Right renal cortex interstitium (tissue), 3 donors: ENCODE data around the gene ECM2. TPM values are rescaled to one million over a fixed set of nuclear protein-coding genes. Genes with fewer than 3 reads are reported as not detected.

ENCODE experiments used
- DNase-seq, 3 donors: peaks; one replicate each; pipeline ENCODE4 v3.0.0-alpha.2; 2013; ENCODE audit warnings: low read depth in 3 of 3, low spot score in 2 of 3
- polyA plus RNA-seq, 3 donors: library from polyadenylated mRNA; unstranded; fragments of 120-200 nt; gene quantifications; one replicate each; pipeline ENCODE4 v1.2.1, GENCODE V29; 2013; ENCODE audit not compliant: insufficient read length in 3 of 3

The ECM2 gene
- polyA plus RNA-seq, 3 donors: 14.8 to 21.1 (median 16.1) TPM

DNA sequence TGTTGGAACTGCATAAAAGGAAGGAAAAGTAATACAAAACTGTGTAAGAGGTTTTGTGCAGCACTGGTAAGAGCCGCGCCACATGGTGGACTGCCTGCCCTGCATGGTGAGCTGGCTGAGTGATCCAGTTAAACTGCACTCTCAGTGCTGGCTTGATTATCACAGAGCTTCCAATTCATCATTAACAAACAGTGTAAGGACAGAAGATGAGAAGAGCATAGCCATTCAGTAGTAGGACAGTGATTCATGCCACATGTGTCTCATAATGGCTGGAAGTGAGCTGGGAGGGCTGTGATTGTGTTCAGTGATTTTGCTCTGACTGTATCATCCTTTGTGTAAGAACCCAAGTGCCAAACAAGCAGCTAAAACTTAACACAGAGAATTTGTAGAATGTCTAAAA lies 67.6 kb downstream of the ECM2 start:
- no peak for DNase-seq

DNA sequence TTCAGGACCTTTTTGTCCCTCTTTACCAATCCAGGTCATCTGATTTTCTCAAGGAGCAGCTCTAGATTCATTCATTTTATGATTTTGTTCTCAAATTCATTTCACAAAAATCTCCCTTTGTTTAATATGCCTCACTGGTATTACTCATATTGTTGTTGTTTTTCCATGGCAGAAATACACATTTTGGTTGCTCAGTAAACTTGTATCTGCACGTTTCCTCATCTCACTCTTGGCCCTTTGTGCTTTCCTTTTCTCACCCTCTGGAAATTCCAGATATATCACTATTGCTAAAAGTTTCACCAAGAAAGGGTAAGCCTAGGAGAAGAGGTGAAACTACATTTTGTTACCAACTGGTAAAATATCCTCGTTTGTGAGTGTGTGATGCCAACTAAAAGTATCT lies 68.3 kb downstream of the ECM2 start:
- DNase-seq: no peak

DNA sequence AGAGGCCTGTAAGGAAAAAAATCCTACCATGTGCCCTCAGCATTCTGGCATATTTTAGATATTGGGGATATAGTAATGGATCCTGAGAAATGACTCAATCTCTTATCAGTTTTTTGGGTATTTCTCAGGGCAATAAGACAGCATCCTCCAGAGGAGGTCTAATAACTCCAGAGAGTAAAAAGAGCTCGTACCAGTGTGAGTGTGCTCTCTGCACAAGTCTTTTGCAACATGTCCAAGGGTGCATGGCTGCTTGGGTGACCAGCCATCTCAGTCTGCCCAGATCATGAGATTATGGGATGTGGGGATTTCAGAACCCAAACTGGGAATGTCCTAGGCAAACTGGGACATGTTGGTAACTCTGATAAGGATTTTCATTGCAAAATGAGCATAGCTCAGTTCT lies 68.7 kb downstream of the ECM2 start:
- DNase-seq: no peak

DNA sequence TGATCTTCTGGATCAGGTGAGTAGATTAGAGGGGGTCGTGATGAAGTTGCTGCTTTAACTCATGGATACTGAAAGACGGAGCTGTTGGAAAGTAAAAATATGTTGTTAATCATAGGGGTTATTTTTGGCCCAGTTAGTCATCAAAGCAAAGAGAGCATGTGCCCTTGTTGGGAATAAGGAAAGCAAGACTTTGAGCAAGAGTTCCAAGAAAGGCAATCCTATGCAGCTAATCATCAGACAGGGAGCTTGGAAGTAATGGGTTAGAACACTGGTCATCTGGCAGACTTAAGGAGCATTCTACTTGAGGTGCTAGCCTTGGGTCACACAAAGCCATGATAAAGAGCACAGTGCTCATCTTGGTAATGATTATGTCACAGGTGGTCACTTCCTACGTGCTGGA lies 71.8 kb downstream of the ECM2 start:
- DNase-seq: no peak

DNA sequence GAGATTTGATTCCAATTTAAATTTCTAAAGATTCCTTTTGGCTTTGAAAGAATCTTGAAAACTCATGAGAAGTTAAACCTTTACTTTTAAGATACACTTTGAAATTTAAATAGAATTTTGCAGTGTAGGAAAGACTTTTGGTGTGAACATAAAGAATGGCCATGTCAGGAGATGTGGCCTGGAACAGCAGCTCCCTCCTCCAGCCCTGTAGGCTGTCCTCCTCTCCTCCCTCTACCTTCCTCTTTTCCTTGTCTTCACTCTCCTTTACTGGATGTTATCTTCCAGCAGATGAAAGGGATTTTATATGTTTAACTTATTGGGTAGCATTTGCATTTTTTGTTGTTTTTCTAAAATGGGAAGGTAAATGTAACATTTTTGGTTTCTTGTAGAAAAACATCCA lies 72.4 kb downstream of the ECM2 start:
- no peak for DNase-seq

DNA sequence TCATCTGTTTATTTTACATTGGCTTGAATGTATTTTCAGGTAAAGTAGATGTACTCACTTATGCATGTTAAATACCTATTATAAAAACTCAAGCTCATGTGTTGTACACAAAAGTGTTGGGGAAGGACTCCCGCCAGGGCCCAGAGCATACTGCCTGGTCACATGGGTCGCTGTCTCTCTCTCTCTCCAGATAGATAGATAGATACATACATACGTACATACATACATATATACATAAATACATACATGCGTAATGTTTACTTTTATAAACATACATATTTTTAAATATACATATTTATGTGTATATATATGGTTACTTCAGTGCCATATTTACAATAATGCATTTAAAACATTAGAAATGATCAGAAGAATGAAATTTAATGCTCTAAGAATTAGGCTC lies 78.2 kb downstream of the ECM2 start:
- DNase-seq: no peak

DNA sequence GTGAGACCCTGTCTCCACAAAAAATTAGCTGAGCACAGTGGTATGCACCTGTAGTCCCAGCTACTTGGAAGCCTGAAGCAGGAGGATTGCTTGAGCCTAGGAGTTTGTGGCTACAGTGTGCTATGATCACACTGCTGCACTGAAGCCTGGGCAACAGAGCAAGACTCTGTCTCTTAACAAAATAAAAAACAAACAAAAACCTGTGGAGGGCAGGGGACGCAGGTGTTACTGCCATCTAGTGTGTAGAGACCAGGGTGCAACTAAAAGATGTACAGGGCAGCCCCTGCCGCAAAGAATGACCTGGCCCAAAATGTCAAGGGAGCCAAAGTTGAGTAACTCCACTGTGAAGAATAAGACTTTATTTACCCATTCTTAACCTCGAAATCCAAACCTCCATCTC lies 80.6 kb downstream of the ECM2 start:
- no peak for DNase-seq

DNA sequence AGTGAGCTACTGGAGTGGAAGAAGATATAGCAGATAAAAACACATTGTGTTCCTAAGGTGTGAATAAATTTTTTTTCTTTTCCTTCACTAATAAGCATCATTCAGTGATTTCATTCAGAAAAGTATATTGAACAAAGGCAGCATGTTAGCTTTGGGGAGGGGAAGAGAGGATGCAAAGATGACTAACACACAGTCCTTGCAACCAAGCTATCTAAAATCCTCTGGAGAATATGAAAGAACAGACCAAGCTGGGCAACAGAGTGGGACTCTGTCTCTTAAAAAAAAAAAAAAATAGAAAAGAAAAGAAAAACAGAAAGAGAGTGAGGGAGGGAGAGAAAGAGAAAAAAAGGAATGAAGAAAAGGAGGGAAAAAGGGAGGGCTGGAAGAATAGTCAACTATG lies 89.3 kb downstream of the ECM2 start:
- no peak for DNase-seq

Other genes with a start within 250 kb of the ECM2 start
- gene IARS1, start 242.3 kb downstream of the ECM2 start, polyA plus RNA-seq: 100 to 1,000 TPM; 102 to 112 (median 106) TPM
- 10 to 100 TPM; 43.4 to 48.7 (median 45.8) TPM for gene NOL8, start 210.6 kb downstream of the ECM2 start, polyA plus RNA-seq
- gene CENPP, start 210.0 kb downstream of the ECM2 start, polyA plus RNA-seq: 1 to 10 TPM; 5.7 to 7.7 (median 6.3) TPM
- 10 to 100 TPM; 34.0 to 55.2 (median 47.4) TPM for gene OGN, start 131.4 kb downstream of the ECM2 start, polyA plus RNA-seq
- gene OMD, start 111.5 kb downstream of the ECM2 start, polyA plus RNA-seq: 1 to 10 TPM in 2 of 3 donors, under 1 TPM in 1; 0.41 to 1.5 (median 1.1) TPM
- 10 to 100 TPM; 10.2 to 16.4 (median 15.1) TPM for gene ASPN, start 53.5 kb downstream of the ECM2 start, polyA plus RNA-seq
- 10 to 100 TPM; 12.9 to 13.3 (median 13.3) TPM for gene IPPK, start 134.1 kb upstream of the ECM2 start, polyA plus RNA-seq
- gene BICD2, start 228.8 kb upstream of the ECM2 start, polyA plus RNA-seq: 10 to 100 TPM; 29.3 to 30.9 (median 30.4) TPM